Upper lobe of left lung (tissue), 6 donors: ENCODE measurements around the gene PCNX2. TPM values are rescaled to one million over a fixed set of nuclear protein-coding genes. Genes with fewer than 3 reads are reported as not detected.

Experiments used
- ATAC-seq, 2 donors: fragments of 200-7000 bp; cut with Tn5 transposase; one replicate each; pipeline ENCODE4 v1.9.1; 2022; ENCODE audit warnings: mild to moderate bottlenecking in 2 of 2, moderate library complexity in 2 of 2; ENCODE audit not compliant: low FRiP score in 2 of 2
- DNase-seq, 2 donors: peaks; one replicate each; pipeline ENCODE4 v3.0.0-alpha.2; 2019 to 2020
- H3K27ac ChIP-seq, 4 donors: fragments of 200-600 bp; sonication (generic); one replicate each; pipeline ENCODE4 v1.5.1; 2016 to 2019
- H3K27me3 ChIP-seq, 4 donors: fragments of 200-600 bp; sonication (generic); one replicate each; pipeline ENCODE4 v1.5.1; 2017 to 2019
- H3K36me3 ChIP-seq, 4 donors: fragments of 200-600 bp; sonication (generic); one replicate each; pipeline ENCODE4 v1.5.1; 2016 to 2019
- H3K4me1 ChIP-seq, 4 donors: fragments of 200-600 bp; sonication (generic); one replicate each; pipeline ENCODE4 v1.5.1; 2018 to 2019
- H3K4me3 ChIP-seq, 4 donors: fragments of 200-600 bp; sonication (generic); one replicate each; pipeline ENCODE4 v1.5.1; 2017 to 2019; ENCODE audit warnings: mild to moderate bottlenecking in 2 of 4, moderate library complexity in 1 of 4
- H3K9me3 ChIP-seq, 4 donors: fragments of 200-600 bp; sonication (generic); one replicate each; pipeline ENCODE4 v1.5.1; 2018 to 2019
- CTCF ChIP-seq, 6 experiments: fragments of 450-650 bp in 4 of 6; fragments of 200-600 bp in 2 of 6; sonication (generic) in 2 of 6; IDR thresholded peaks; one replicate each; pipeline ENCODE4 v1.5.1; 2016 to 2019; ENCODE audit warnings: antibody characterized with exemption in 6 of 6
- EP300 ChIP-seq, 4 donors: sonication (generic); formaldehyde crosslinking; IDR thresholded peaks; one replicate each; pipeline ENCODE4 v1.5.1; 2017; ENCODE audit warnings: antibody characterized with exemption in 4 of 4, control low read depth in 2 of 4
- POLR2A ChIP-seq, 4 donors: fragments of 450-650 bp; IDR thresholded peaks; one replicate each; pipeline ENCODE4 v1.5.1; 2016 to 2017; ENCODE audit warnings: antibody characterized with exemption in 4 of 4, mild to moderate bottlenecking in 2 of 4
- POLR2AphosphoS5 ChIP-seq, 2 donors: sonication (generic); formaldehyde crosslinking; IDR thresholded peaks; one replicate each; pipeline ENCODE4 v1.5.1; 2017; ENCODE audit warnings: antibody characterized with exemption in 2 of 2
- WGBS, 2 donors: methylation state at CpG; one replicate each; pipeline ENCODE4 v1.1.5; 2017 to 2018; 5-methylcytosine and 5-hydroxymethylcytosine counted together
- total RNA-seq, 6 donors: library from RNA; depleted of rRNA in 4 of 6; stranded (reverse); fragments of >200 nt in 4 of 6; gene quantifications; one replicate each; pipeline versions ENCODE4 v1.1.0 to v1.2.1, GENCODE V29; 2016 to 2021
- donor health status: DM: no; HTN: no; CAD: no; lungs with moderate emphysema.
- donor health status: DM: no; HTN: yes; CAD: no; lungs with severe emphysema.

PCNX2 gene
- total RNA-seq, 6 donors from 2014 or later: 8.2 to 27.2 (median 14.5) TPM

DNA sequence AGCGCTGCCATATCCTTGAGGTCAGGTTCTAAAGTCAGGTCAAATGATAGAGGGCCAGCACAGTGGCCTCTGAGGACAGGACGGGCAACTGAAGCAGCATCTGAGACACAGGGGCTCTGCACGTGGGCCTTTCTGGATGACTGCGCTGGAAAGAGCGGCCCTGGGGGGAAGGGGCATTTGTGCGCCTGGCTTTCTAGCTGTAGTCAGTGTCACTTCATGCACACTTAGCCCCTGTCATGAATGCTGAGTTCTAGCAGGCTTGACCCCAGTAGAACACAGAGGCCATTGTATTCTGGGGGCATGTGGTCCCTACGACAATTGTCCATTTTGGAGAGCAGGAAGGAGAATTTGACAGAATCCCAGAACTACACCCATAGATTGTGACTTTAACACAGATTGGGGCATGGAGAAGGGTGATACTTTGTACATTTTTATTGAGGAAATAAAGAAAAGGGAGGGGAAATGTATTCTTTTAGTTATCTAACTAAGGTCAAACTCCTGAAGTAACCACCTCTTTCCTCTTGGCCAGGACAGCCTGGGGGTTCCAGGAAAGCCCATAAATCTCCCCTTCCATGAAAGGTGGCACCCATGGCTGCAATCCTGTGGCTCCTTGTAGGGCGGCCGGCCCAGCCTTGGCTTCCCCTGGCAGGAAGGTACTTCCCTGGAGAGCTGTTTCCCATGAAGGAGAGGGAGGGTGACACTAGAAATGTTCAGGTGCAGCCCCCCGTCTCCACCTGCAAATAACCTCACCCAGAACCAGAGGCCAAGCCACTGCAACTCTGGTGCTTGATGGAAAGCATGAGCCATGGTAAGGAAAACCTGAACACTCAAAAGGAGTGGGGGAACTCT, 310.7 kb downstream of the PCNX2 start:
- Histone ChIP-seq H3K4me3 (no peak overlapping the region), H3K27ac (no peak overlapping the region), H3K9me3 (no peaks in the 10 kb centered on the region), H3K27me3 (no peaks in the 10 kb centered on the region), H3K36me3 (no peaks in the 10 kb centered on the region), H3K4me1 (no peaks in the 10 kb centered on the region)
- ATAC-seq: no peak
- TF ChIP-seq POLR2AphosphoS5 (IDR thresholded peaks at IDR 0.05) (no peak), CTCF (IDR thresholded peaks at IDR 0.05) (no peak), POLR2A (IDR thresholded peaks at IDR 0.05) (no peak), EP300 (IDR thresholded peaks at IDR 0.05) (no peak)
- no peak for DNase-seq
- WGBS, 2 donors: 98 to 99% methylated on average over 9 to 10 of the region's 10 CpGs

- ATAC-seq (no peak), DNase-seq (peak in 1 of 2 donors; percentile 49)
- 92 to 93% methylated on average over 25 of the region's 25 CpGs for WGBS, 2 donors
- Histone ChIP-seq H3K4me3 (no peak overlapping the region), H3K36me3 (no peaks in the 10 kb centered on the region), H3K27me3 (no peaks in the 10 kb centered on the region), H3K4me1 (peaks cover under 1 to 3% (median 2%) of the 10 kb centered on the region in 4 donors), H3K27ac (no peak overlapping the region), H3K9me3 (no peaks in the 10 kb centered on the region)
- TF ChIP-seq POLR2A (IDR thresholded peaks at IDR 0.05): no peak
- no peak for TF ChIP-seq CTCF (IDR thresholded peaks at IDR 0.05)
Measured at GRCh38 chr1:232983817-232984567, 311.5 kb downstream of the PCNX2 start.

- Histone ChIP-seq H3K9me3 (no peaks in the 10 kb centered on the region), H3K4me3 (no peak overlapping the region), H3K36me3 (no peaks in the 10 kb centered on the region), H3K4me1 (peaks cover 5 to 9% (median 8%) of the 10 kb centered on the region in 4 donors), H3K27ac (no peak overlapping the region), H3K27me3 (no peaks in the 10 kb centered on the region)
- ATAC-seq: no peak
- 96 to 97% methylated on average over 14 of the region's 14 CpGs for WGBS, 2 donors
- DNase-seq: peak in 1 of 2 donors; percentile 37
- TF ChIP-seq EP300 (IDR thresholded peaks at IDR 0.05): no peak
Measured at GRCh38 chr1:232983375-232983774, 312.1 kb downstream of the PCNX2 start.

- no peak for TF ChIP-seq POLR2A (IDR thresholded peaks at IDR 0.05)
- no peak for TF ChIP-seq EP300 (IDR thresholded peaks at IDR 0.05)
- WGBS, 2 donors: 80 to 89% methylated on average over 13 of the region's 13 CpGs
- DNase-seq (no peak), ATAC-seq (no peak)
- peaks cover 5 to 16% (median 13%) of the 10 kb centered on the region in 4 donors for H3K4me1 ChIP-seq
- H3K27me3 ChIP-seq: no peaks in the 10 kb centered on the region
- no peak overlapping the region for H3K27ac ChIP-seq
- no peaks in the 10 kb centered on the region for H3K9me3 ChIP-seq
- H3K36me3 ChIP-seq: no peaks in the 10 kb centered on the region
- H3K4me3 ChIP-seq: no peak overlapping the region
Measured at GRCh38 chr1:232982238-232982944, 313.1 kb downstream of the PCNX2 start.

GRCh38 chr1:232980986-232981560, 314.5 kb downstream of the PCNX2 start:
- no peak for TF ChIP-seq CTCF (IDR thresholded peaks at IDR 0.05)
- TF ChIP-seq POLR2AphosphoS5 (IDR thresholded peaks at IDR 0.05): no peak
- TF ChIP-seq POLR2A (IDR thresholded peaks at IDR 0.05): no peak
- TF ChIP-seq EP300 (IDR thresholded peaks at IDR 0.05): no peak
- Histone ChIP-seq H3K4me3 (no peak overlapping the region), H3K27ac (no peak overlapping the region), H3K27me3 (no peaks in the 10 kb centered on the region), H3K36me3 (peaks cover 0 to 6% (median 0%) of the 10 kb centered on the region in 4 donors), H3K9me3 (no peaks in the 10 kb centered on the region), H3K4me1 (peaks cover 5 to 16% (median 13%) of the 10 kb centered on the region in 4 donors)
- DNase-seq (no peak), ATAC-seq (no peak)
- 88 to 90% methylated on average over 9 of the region's 9 CpGs for WGBS, 2 donors
